Aorta (tissue), 5 donors: Measurements from ENCODE around the gene GRN. TPM values are rescaled to one million over a fixed set of nuclear protein-coding genes. Genes with fewer than 3 reads are reported as not detected.
"Not testable (repeated sequence)": the region's sequence is repeated elsewhere in the genome, so short reads cannot be mapped to it uniquely, and the experiment has no call there.

Source experiments
- ATAC-seq: fragments of 200-7000 bp; cut with Tn5 transposase; one replicate; pipeline ENCODE4 v1.9.1; 2022; ENCODE audit warnings: moderate library complexity; ENCODE audit not compliant: low FRiP score
- DNase-seq, 2 donors: peaks; one replicate each; pipeline ENCODE4 v3.0.0-alpha.2; 2020
- H3K27ac ChIP-seq, 2 donors: one replicate each; pipeline ENCODE4 v1.5.1; 2013; ENCODE audit warnings: low read length in 2 of 2, mild to moderate bottlenecking in 2 of 2, moderate library complexity in 2 of 2, control low read depth in 1 of 2, inconsistent platforms in 1 of 2, low read depth in 1 of 2
- H3K27me3 ChIP-seq, 2 donors: one replicate each; pipeline ENCODE4 v1.6.1; 2013; ENCODE audit warnings: control low read depth in 1 of 2, low read length in 1 of 2, mild to moderate bottlenecking in 1 of 2, moderate library complexity in 1 of 2; ENCODE audit not compliant: insufficient read depth in 2 of 2, control insufficient read depth in 1 of 2
- H3K36me3 ChIP-seq, 2 donors: one replicate each; pipeline ENCODE4 v1.6.1; 2013; ENCODE audit warnings: control low read depth in 1 of 2, low read length in 1 of 2, mild to moderate bottlenecking in 1 of 2; ENCODE audit not compliant: insufficient read depth in 2 of 2, control insufficient read depth in 1 of 2
- H3K4me1 ChIP-seq, 2 donors: one replicate each; pipeline ENCODE4 v1.6.1; 2013; ENCODE audit warnings: low read length in 2 of 2, control low read depth in 1 of 2, mild to moderate bottlenecking in 1 of 2, moderate library complexity in 1 of 2; ENCODE audit not compliant: insufficient read depth in 2 of 2, control insufficient read depth in 1 of 2
- H3K4me3 ChIP-seq, 2 donors: one replicate each; pipeline ENCODE4 v1.5.1; 2013; ENCODE audit warnings: low read length in 2 of 2, control low read depth in 1 of 2, mild to moderate bottlenecking in 1 of 2
- H3K9me3 ChIP-seq: one replicate; pipeline ENCODE4 v1.6.1; 2013; ENCODE audit warnings: mild to moderate bottlenecking, low read length; ENCODE audit not compliant: control insufficient read depth
- WGBS, 2 donors: extraction: QIAGEN DNeasy Blood & Tissue Kit; methylation state at CpG; one replicate each; pipeline ENCODE4 v1.1.7; 2013; 5-methylcytosine and 5-hydroxymethylcytosine counted together
- intact Hi-C, 2 donors: fragments of 100-400 bp; cut with DNase I; formaldehyde crosslinking; loops; one replicate each; pipeline versions ENCODE4 v1.14.2 to v1.15.0; 2022
- polyA plus RNA-seq, 2 donors: library from polyadenylated mRNA; stranded (reverse); fragments of 200-250 nt; gene quantifications; one replicate each; pipeline ENCODE4 v1.2.3, GENCODE V29; 2013
- total RNA-seq, 2 donors: library from RNA; stranded (reverse); fragmentation: NEBNext Ultra II Directional; extraction: Animal tissue kit (Norgen Biotek cat#: 25700); gene quantifications; one replicate each; pipeline ENCODE4 v1.2.1, GENCODE V29; 2021
- donor health status: healthy with polysubstance abuse.
- donor health status: Bipolar disorder and iron deficiency.
- donor health status: DM: no; HTN: no; CAD: no.
- donor health status: DM: no; HTN: no; CAD: no.
- donor health status: DM: yes; HTN: yes; CAD: no.

Gene GRN
- total and polyA plus RNA-seq, 4 donors, result 125 to 248 (median 154) TPM

- WGBS, 2 donors, result 37 to 48% methylated on average over 3 of the region's 3 CpGs
- H3K4me1 ChIP-seq, result no peaks in the 10 kb centered on the region
- intact Hi-C loops, result no loop called here
These were observed 10.4 kb upstream of the GRN start for GRCh38 chr17:44334727-44335126.

DNA sequence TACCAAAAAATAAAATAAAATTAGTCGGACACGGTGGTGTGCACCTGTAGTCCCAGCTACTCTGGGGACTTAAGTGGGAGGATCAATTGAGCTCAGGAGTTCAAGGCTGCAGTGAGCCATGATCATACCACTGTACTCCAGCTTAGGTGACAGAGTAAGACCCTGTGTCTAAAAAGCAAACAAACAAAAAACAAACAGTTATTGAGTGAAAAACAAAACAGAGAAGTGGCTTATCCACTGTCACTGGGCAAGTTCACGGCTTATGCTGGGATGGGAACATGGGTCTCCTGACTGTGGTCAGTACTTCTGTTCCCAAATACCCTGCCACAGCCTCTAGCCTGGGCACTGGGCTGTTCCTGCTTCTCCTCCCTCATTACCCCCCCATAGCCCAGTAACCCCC lies 9.5 kb upstream of the GRN start:
- ATAC-seq (no peak), DNase-seq (no peak)
- 78% methylated on average over 3 of the region's 3 CpGs for WGBS, 2 donors
- no peaks in the 10 kb centered on the region for H3K4me1 ChIP-seq
- no peaks in the 10 kb centered on the region for H3K9me3 ChIP-seq
- no peak overlapping the region for H3K4me3 ChIP-seq
- H3K27ac ChIP-seq, result no peak overlapping the region
- intact Hi-C loops, result no loop called here
- H3K36me3 ChIP-seq, result no peaks in the 10 kb centered on the region
- no peaks in the 10 kb centered on the region for H3K27me3 ChIP-seq

More at GRCh38 chr17:44334727-44335126, 10.4 kb upstream of the GRN start:
- Histone ChIP-seq H3K27me3 (no peaks in the 10 kb centered on the region), H3K4me3 (no peak overlapping the region), H3K27ac (no peak overlapping the region), H3K9me3 (no peaks in the 10 kb centered on the region), H3K36me3 (no peaks in the 10 kb centered on the region)
- ATAC-seq (no peak), DNase-seq (no peak)

- intact Hi-C loops, result no loop called here
- no peaks in the 10 kb centered on the region for H3K9me3 ChIP-seq
- WGBS, 2 donors, result 18 to 20% methylated on average over 5 of the region's 5 CpGs
These were observed 9.1 kb upstream of the GRN start for GRCh38 chr17:44335968-44336367.

DNA sequence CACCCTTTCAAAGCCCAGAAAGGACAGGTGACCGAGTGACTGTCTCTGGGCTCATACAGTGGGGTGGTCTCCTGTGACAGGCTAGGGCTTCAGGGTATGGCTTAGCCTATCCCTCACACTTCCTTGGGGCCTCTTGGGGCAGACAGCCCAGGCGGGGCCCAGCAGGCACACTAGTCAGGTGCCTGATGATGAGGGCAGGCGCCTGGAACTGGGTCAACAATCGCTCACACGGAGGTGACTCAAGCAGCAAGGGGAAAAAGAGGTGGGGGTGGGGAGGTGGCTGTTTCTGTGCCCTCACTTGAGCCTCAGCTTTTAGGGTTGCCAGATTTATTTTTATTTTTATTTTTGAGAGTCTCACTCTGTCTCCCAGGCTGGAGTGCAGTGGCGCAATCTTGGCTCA lies 6.4 kb upstream of the GRN start:
- ATAC-seq (no peak), DNase-seq (no peak)
- no peaks in the 10 kb centered on the region for H3K9me3 ChIP-seq
- H3K27me3 ChIP-seq, result no peaks in the 10 kb centered on the region
- H3K36me3 ChIP-seq, result no peaks in the 10 kb centered on the region
- WGBS, 2 donors, result 49 to 52% methylated on average over 6 of the region's 6 CpGs
- no peak overlapping the region for H3K4me3 ChIP-seq
- no peaks in the 10 kb centered on the region for H3K4me1 ChIP-seq
- no peak overlapping the region for H3K27ac ChIP-seq
- intact Hi-C loops, result no loop called here

More at GRCh38 chr17:44335968-44336367, 9.1 kb upstream of the GRN start:
- no peak overlapping the region for H3K27ac ChIP-seq
- no peak for ATAC-seq
- H3K36me3 ChIP-seq, result no peaks in the 10 kb centered on the region
- DNase-seq, result no peak
- H3K4me1 ChIP-seq, result no peaks in the 10 kb centered on the region
- H3K27me3 ChIP-seq, result no peaks in the 10 kb centered on the region
- H3K4me3 ChIP-seq, result no peak overlapping the region

DNA sequence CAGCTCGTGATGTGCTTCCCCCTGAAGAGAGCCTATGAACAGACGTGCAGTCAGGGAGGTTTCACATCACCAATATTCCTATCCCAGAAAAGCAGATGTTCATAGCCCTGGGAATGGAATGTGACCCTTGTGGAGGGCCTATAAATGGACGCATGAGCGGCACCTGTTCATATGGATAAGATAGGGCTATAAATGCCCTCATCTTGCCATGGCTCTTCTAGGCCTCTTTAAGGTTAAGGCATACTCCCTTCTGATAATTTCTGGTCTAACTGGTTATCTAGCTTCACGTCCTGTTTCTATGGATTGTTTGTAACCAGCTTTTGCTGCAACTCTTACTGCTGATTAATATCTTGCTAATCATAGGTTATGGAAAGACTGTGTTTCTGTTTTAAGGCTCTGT lies 4.5 kb upstream of the GRN start:
- not testable (repeated sequence) for H3K36me3 ChIP-seq, H3K27me3 ChIP-seq, H3K9me3 ChIP-seq, ATAC-seq, DNase-seq, H3K4me1 ChIP-seq, H3K4me3 ChIP-seq, H3K27ac ChIP-seq
- intact Hi-C loops, result loop anchor here in 1 of 2 donors (10.0 kb wide), 1 partner anchor 946 kb away; the partner anchor contains the start of gene ARL4D
- WGBS, 2 donors, result 63 to 64% methylated on average over 5 of the region's 5 CpGs

DNA sequence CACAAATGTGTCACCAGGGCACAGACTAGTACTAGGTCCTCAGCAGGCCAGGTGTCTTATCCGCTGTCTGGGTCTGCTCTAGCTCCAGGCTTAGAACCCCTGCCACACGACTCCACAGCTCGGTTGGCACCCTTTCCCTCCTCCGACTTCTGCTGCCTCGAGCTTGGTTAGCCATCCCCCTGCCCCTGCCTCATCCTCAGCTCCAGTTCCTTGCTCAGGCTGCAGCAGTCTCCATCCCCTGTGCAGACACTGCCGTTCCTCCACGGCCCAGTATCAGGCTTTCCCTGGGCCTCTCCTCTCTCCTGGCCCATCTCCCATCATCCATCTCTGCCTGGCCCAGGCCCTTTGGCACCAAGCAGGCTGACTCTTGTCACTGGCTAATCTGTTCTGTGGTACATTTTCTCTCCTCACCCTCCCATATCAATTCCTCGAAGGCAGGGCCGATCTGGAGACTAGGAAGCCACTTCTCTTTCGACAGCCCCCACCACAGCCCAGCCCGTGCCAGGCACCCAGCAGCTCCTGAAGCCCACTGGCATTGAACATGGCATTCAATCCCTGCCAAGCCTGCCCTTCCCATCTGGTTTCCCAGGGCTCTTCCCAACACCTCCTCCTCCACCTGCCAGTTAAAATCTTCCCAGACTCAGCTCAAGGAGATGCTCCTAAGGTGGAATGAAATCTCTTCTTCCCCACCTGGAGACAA lies 1.4 kb upstream of the GRN start:
- Histone ChIP-seq H3K9me3 (no peaks in the 10 kb centered on the region), H3K36me3 (no peaks in the 10 kb centered on the region), H3K4me1 (peaks cover 0 to 3% of the 10 kb centered on the region in 2 donors), H3K27me3 (no peaks in the 10 kb centered on the region), H3K27ac (no peak overlapping the region), H3K4me3 (no peak overlapping the region)
- WGBS, 2 donors, result 70% methylated on average over 11 of the region's 11 CpGs
- intact Hi-C loops, result loop anchor here in 1 of 2 donors (10.0 kb wide), 1 partner anchor 949 kb away; the partner anchor contains the start of gene ARL4D
- DNase-seq (peak in 1 of 2 donors; percentile 44), ATAC-seq (no peak)

- Histone ChIP-seq H3K4me1 (peaks cover 0 to 3% of the 10 kb centered on the region in 2 donors), H3K27ac (peak overlapping the region in 1 of 2 donors; percentile 60), H3K4me3 (peak overlapping the region; percentile 48 to 61), H3K9me3 (no peaks in the 10 kb centered on the region), H3K27me3 (no peaks in the 10 kb centered on the region), H3K36me3 (no peaks in the 10 kb centered on the region)
- ATAC-seq, result peak; percentile 36
- peak; percentile 72 to 74 for DNase-seq
- intact Hi-C loops, result loop anchor here in 1 of 2 donors (10.0 kb wide), 1 partner anchor 951 kb away; the partner anchor contains the start of gene ARL4D
- 2 to 3% methylated on average over 21 of the region's 21 CpGs for whole genome bisulfite sequencing, 2 donors
These were observed 438 bp downstream of the GRN start for GRCh38 chr17:44345454-44346026.

DNA sequence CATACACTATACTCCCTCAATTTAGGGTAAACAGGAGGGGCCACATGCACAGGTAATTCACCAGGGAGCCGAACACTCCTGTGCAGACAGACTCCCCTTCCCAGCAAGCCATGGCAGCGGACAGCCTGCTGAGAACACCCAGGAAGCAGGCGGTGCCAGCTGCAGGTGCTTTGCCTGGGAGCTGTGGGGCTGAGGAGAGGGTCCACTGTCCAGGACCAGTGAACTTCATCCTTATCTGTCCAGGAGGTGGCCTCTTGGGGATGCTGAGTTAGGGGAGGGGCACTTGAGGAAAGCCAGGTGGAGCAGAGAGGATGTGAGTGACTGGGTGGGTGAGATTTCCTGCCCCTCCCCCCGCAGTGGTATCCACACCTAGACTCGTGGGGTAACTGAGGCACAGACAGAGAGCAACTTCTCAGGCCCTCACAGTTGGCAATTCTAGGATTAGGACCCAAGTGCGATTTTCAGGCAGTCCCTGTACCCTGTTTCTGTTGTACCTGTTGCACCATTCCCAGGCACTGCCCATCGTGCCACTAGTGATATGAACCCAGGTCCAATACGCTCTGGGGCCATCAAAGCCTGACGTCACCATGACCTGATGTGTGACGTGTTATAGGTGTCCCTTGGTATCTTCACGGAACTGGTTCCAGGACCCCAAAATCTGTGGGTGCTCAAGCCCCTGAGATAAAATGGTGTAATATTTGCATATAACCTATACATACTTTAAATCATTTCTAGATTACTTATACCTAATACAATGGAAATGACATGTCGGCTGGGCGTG lies 1.2 kb downstream of the GRN start:
- ATAC-seq (no peak), DNase-seq (no peak)
- 75 to 78% methylated on average over 13 of the region's 13 CpGs for WGBS, 2 donors
- intact Hi-C loops, result loop anchor here in 1 of 2 donors (10.0 kb wide), 1 partner anchor 951 kb away; the partner anchor contains the start of gene ARL4D
- H3K4me1 ChIP-seq, result peaks cover 0 to 3% of the 10 kb centered on the region in 2 donors
- no peaks in the 10 kb centered on the region for H3K9me3 ChIP-seq
- H3K27me3 ChIP-seq, result no peaks in the 10 kb centered on the region
- H3K4me3 ChIP-seq, result no peak overlapping the region
- H3K27ac ChIP-seq, result no peak overlapping the region
- H3K36me3 ChIP-seq, result no peaks in the 10 kb centered on the region
